GM10248 (cell line): ENCODE results near the gene SBF1.
"Not testable (repeated sequence)": the region's sequence is repeated elsewhere in the genome, so short reads cannot be mapped to it uniquely, and the experiment has no call there.

ENCODE experiments used
- CTCF ChIA-PET: fragments of 300-600 bp; sonication (Branson Sonifier 250); formaldehyde crosslinking; extraction: SDS; loops from one replicate; lab custom pipeline; 2021; ENCODE audit warnings: antibody characterized with exemption; lab: Yijun Ruan, JAX
- POLR2A ChIA-PET: fragments of 350-650 bp; sonication (Branson Sonifier 250); formaldehyde crosslinking; extraction: SDS; loops from one replicate; lab custom pipeline; 2020; ENCODE audit warnings: antibody characterized with exemption; lab: Yijun Ruan, JAX
- DNase-seq: peaks from one replicate; pipeline ENCODE4 v3.0.0; 2012; ENCODE audit errors: extremely low spot score
- CTCF ChIP-seq: IDR thresholded peaks from 2 replicates; pipeline ENCODE4 v1.5.1; 2012; ENCODE audit warnings: mild to moderate bottlenecking, low read depth; ENCODE audit errors: extremely low read depth, missing control alignments, control extremely low read depth

The SBF1 gene

GRCh38 chr22:50522208-50522805 lies 47.5 kb upstream of the SBF1 start:
- POLR2A ChIA-PET = interaction anchor here (0.7 to 4.5 kb wide), 4 partner anchors 10 to 14 kb away, joined by 3 to 33 read pairs (median 4); partner anchors contain the start of genes LMF2 and NCAPH2
- no peak for DNase-seq
- CTCF ChIA-PET = interaction anchor here (1.0 to 5.1 kb wide), 3 partner anchors 14 to 99 kb away, joined by 3 to 56 read pairs (median 4); partner anchors contain the start of genes LMF2, NCAPH2 and SYCE3
- no peak for TF ChIP-seq CTCF

GRCh38 chr22:50521710-50522109 lies 46.9 kb upstream of the SBF1 start:
- no peak for DNase-seq
- no peak for TF ChIP-seq CTCF
- CTCF ChIA-PET = interaction anchor here (5.1 kb wide), 1 partner anchor 13 kb away, joined by 56 read pairs; the partner anchor contains the start of genes LMF2 and NCAPH2
- POLR2A ChIA-PET = interaction anchor here (1.0 kb wide), 1 partner anchor 13 kb away, joined by 3 read pairs; no protein-coding TSS in a partner anchor

- TF ChIP-seq CTCF = no peak
- ChIA-PET CTCF (no interaction called here), POLR2A (interaction anchor here (1.0 kb wide), 1 partner anchor 14 kb away, joined by 3 read pairs; no protein-coding TSS in a partner anchor)
- no peak for DNase-seq
Observed at GRCh38 chr22:50520826-50521453, 46.1 kb upstream of the SBF1 start.

- CTCF ChIA-PET, POLR2A ChIA-PET, DNase-seq: not testable (repeated sequence)
Observed at GRCh38 chr22:50520184-50520583, 45.3 kb upstream of the SBF1 start.

- no peak for TF ChIP-seq CTCF
- POLR2A ChIA-PET = interaction anchor here (0.5 to 1.1 kb wide), 2 partner anchors 11 to 24 kb away, joined by 4 to 5 read pairs; no protein-coding TSS in a partner anchor
- DNase-seq = no peak
- CTCF ChIA-PET = interaction anchor here (0.9 to 1.5 kb wide), 3 partner anchors 10 to 102 kb away, joined by 3 to 4 read pairs (median 3); partner anchors contain the start of gene SYCE3
Observed at GRCh38 chr22:50519151-50519550, 44.3 kb upstream of the SBF1 start.

GRCh38 chr22:50518606-50519005 lies 43.8 kb upstream of the SBF1 start:
- no peak for DNase-seq
- ChIA-PET POLR2A (interaction anchor here (0.5 to 1.4 kb wide), 3 partner anchors 10 to 23 kb away, joined by 4 to 5 read pairs (median 4); partner anchors contain the start of genes LMF2 and NCAPH2), CTCF (interaction anchor here (0.9 to 1.5 kb wide), 3 partner anchors 10 to 102 kb away, joined by 3 to 4 read pairs (median 3); partner anchors contain the start of gene SYCE3)
- no peak for TF ChIP-seq CTCF
